IMR-90 (cell line): ENCODE results near the gene TMEM25. TPM values are rescaled to one million over a fixed set of nuclear protein-coding genes. Genes with fewer than 3 reads are reported as not detected.

Experiments
- ATAC-seq: fragments of 200-7000 bp; cut with Tn5 transposase; 2 replicates; pipeline ENCODE4 v1.9.1; 2020; ENCODE audit warnings: low read depth, mild to moderate bottlenecking, moderate library complexity
- BruUV-seq: library from RNA; stranded (reverse); fragments of 400-500 nt; replicated peaks from 2 replicates; lab custom pipeline; 2021; lab: Mats Ljungman, UMichigan
- CTCF ChIA-PET: fragments of 300-600 bp; formaldehyde crosslinking; extraction: SDS; loops from one replicate; lab custom pipeline; 2021; ENCODE audit warnings: antibody characterized with exemption; lab: Yijun Ruan, JAX
- POLR2A ChIA-PET: fragments of 300-600 bp; sonication (Branson Sonifier 250); formaldehyde crosslinking; loops from one replicate; lab custom pipeline; 2022; ENCODE audit warnings: antibody characterized with exemption; ENCODE audit not compliant: unreplicated experiment; lab: Charles Lee
- DNase-seq: peaks from one replicate; pipeline ENCODE4 v3.0.0; 2013
- H2AFZ ChIP-seq: replicated peaks from 2 replicates; pipeline ENCODE3; 2013; ENCODE audit warnings: low read length, mild to moderate bottlenecking; ENCODE audit not compliant: poor library complexity
- H2AK5ac ChIP-seq: 2 replicates; pipeline ENCODE4 v1.6.1; 2013; ENCODE audit warnings: low read depth, low read length, inconsistent platforms
- H2AK9ac ChIP-seq: replicated peaks from 2 replicates; pipeline ENCODE3; 2013; ENCODE audit warnings: mild to moderate bottlenecking, low read depth, low read length, moderate library complexity; ENCODE audit not compliant: poor library complexity
- H2BK120ac ChIP-seq: 2 replicates; pipeline ENCODE4 v1.6.1; 2013; ENCODE audit warnings: low read depth, low read length, inconsistent platforms
- H2BK15ac ChIP-seq: 3 replicates; pipeline ENCODE4 v1.6.1; 2013; ENCODE audit warnings: low read depth, low read length, inconsistent platforms
- H2BK20ac ChIP-seq: 2 replicates; pipeline ENCODE4 v1.6.1; 2013; ENCODE audit warnings: low read depth, mild to moderate bottlenecking, inconsistent platforms, low read length, moderate library complexity
- H2BK5ac ChIP-seq: 2 replicates; pipeline ENCODE4 v1.6.1; 2013; ENCODE audit warnings: mild to moderate bottlenecking, low read depth, low read length, inconsistent platforms; ENCODE audit not compliant: poor library complexity, severe bottlenecking
- H3K14ac ChIP-seq: replicated peaks from 2 replicates; pipeline ENCODE4 v1.6.1; 2013; ENCODE audit warnings: low read depth, low read length, inconsistent platforms
- H3K18ac ChIP-seq: 2 replicates; pipeline ENCODE4 v1.6.1; 2013; ENCODE audit warnings: low read depth, low read length, control low read depth
- H3K23ac ChIP-seq: 2 replicates; pipeline ENCODE4 v1.6.1; 2013; ENCODE audit warnings: low read depth, low read length, inconsistent platforms
- H3K27ac ChIP-seq: 2 replicates; pipeline ENCODE4 v1.5.1; 2013; ENCODE audit warnings: mild to moderate bottlenecking, control low read depth, low read length; ENCODE audit not compliant: insufficient read depth
- H3K27me3 ChIP-seq: 2 replicates; pipeline ENCODE4 v1.6.1; 2013; ENCODE audit warnings: low read length; ENCODE audit not compliant: control insufficient read depth, insufficient read depth
- H3K36me3 ChIP-seq: 2 replicates; pipeline ENCODE4 v1.6.1; 2013; ENCODE audit warnings: low read length, mixed read lengths; ENCODE audit not compliant: control insufficient read depth, insufficient read depth
- H3K4ac ChIP-seq: 2 replicates; pipeline ENCODE4 v1.6.1; 2013; ENCODE audit warnings: low read depth, low read length, inconsistent platforms
- H3K4me1 ChIP-seq: 2 replicates; pipeline ENCODE4 v1.6.1; 2013; ENCODE audit warnings: low read length, mixed read lengths; ENCODE audit not compliant: control insufficient read depth, insufficient read depth
- H3K4me2 ChIP-seq: 2 replicates; pipeline ENCODE4 v1.6.1; 2013; ENCODE audit warnings: low read depth, mild to moderate bottlenecking, control low read depth, low read length, moderate library complexity
- H3K4me3 ChIP-seq: 2 replicates; pipeline ENCODE4 v1.5.1; 2013; ENCODE audit warnings: low read depth, mild to moderate bottlenecking, control low read depth, low read length, moderate library complexity; ENCODE audit not compliant: insufficient read depth
- H3K56ac ChIP-seq: 2 replicates; pipeline ENCODE4 v1.6.1; 2013; ENCODE audit warnings: low read length, inconsistent platforms; ENCODE audit not compliant: insufficient read depth; ENCODE audit errors: extremely low read depth
- H3K79me1 ChIP-seq, 2 experiments: 2 replicates each; pipeline ENCODE4 v1.6.1; 2013; ENCODE audit warnings: low read length in 2 of 2, inconsistent platforms in 1 of 2, low read depth in 1 of 2
- H3K9ac ChIP-seq: 2 replicates; pipeline ENCODE4 v1.6.1; 2013; ENCODE audit warnings: low read depth, low read length, control low read depth
- H3K9me1 ChIP-seq: 2 replicates; pipeline ENCODE4 v1.6.1; 2013; ENCODE audit warnings: low read length, inconsistent platforms; ENCODE audit not compliant: insufficient read depth
- H3K9me3 ChIP-seq: 2 replicates; pipeline ENCODE4 v1.6.1; 2013; ENCODE audit warnings: low read length; ENCODE audit not compliant: control insufficient read depth, insufficient read depth
- H4K20me1 ChIP-seq: 2 replicates; pipeline ENCODE4 v1.6.1; 2013; ENCODE audit warnings: low read length, inconsistent platforms; ENCODE audit not compliant: insufficient read depth
- H4K5ac ChIP-seq: 2 replicates; pipeline ENCODE4 v1.6.1; 2013; ENCODE audit warnings: mild to moderate bottlenecking, low read depth, low read length, control low read depth
- H4K8ac ChIP-seq, 2 experiments: 2 replicates each; pipeline ENCODE4 v1.6.1; 2013; ENCODE audit warnings: low read depth in 2 of 2, low read length in 2 of 2, control low read depth in 1 of 2, inconsistent platforms in 1 of 2
- H4K91ac ChIP-seq: 2 replicates; pipeline ENCODE4 v1.6.1; 2013; ENCODE audit warnings: low read depth, low read length, inconsistent platforms; ENCODE audit not compliant: insufficient read depth
- BHLHE40 ChIP-seq: fragments of 150-350 bp; IDR thresholded peaks from 2 replicates; pipeline ENCODE4 v1.6.1; 2016; ENCODE audit warnings: mild to moderate bottlenecking, low read depth, low read length
- CHD1 ChIP-seq: IDR thresholded peaks from 2 replicates; pipeline ENCODE4 v1.6.1; 2012; ENCODE audit warnings: low read depth, low read length, improper control_type of control experiment
- WGBS, 2 experiments: methylation state at CpG; one replicate each; pipeline versions ENCODE4 v1.1.5 to v1.1.7; 2013; ENCODE audit warnings: missing lambda C conversion rate in 2 of 2; ENCODE audit not compliant: insufficient read length in 1 of 2; ENCODE audit errors: extremely low coverage in 2 of 2; 5-methylcytosine and 5-hydroxymethylcytosine counted together
- dilution Hi-C: fragments of 300-500 bp; cut with HindIII; formaldehyde crosslinking; loops from one replicate; pipeline ENCODE4 v1.14.3; 2018; ENCODE audit warnings: low sequenced_read_pairs; ENCODE audit not compliant: unreplicated experiment
- in situ Hi-C: fragments of 300-500 bp; cut with MboI; formaldehyde crosslinking; loops from 3 replicates; pipeline ENCODE4 v1.14.3; 2019; ENCODE audit warnings: low sequenced_read_pairs, inconsistent platforms, mixed read lengths
- intact Hi-C: fragments of 100-400 bp; cut with micrococcal nuclease; formaldehyde crosslinking; loops from 2 replicates; pipeline ENCODE4 v1.10.0; 2022
- polyA plus RNA-seq, 3 experiments: library from polyadenylated mRNA; depleted of rRNA; stranded (reverse); fragments of >200 nt; gene quantifications; 2 replicates each; pipeline ENCODE4 v1.2.3, GENCODE V29; 2012; ENCODE audit warnings: low replicate concordance in 1 of 3
- total RNA-seq: library from RNA; depleted of rRNA; stranded (reverse); fragments of >200 nt; gene quantifications from 2 replicates; pipeline ENCODE4 v1.2.3, GENCODE V29; 2012

TMEM25 gene
- total and polyA plus RNA-seq, 2 of the 4 experiments (the other 2 are of a cell fraction) = 14.0 to 37.1 TPM

DNA sequence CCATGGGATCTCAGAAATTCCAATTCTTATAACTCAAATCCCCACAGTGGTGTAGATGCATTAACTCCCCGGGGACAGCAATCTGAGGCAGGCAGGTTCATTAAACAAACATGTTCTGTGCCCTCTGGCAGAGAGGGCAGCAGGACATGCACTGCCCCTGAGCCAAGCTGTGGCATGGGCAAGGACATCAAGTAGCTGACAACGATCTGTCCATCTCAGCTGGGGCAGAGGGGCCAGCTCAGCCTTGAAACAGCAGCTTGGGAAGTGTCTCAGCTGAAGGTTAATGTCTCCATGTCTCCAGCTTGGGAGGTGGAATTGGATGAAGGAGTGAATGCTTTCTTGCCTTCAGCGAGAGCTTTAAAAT, 13.6 kb downstream of the TMEM25 start:
- no peak overlapping the region; the same call in 1 of the 2 replicates for H3K9ac ChIP-seq
- H3K14ac ChIP-seq = no peak overlapping the region
- CTCF ChIA-PET = interaction anchor here (0.5 kb wide), 1 partner anchor 25 kb away, joined by 3 read pairs; no protein-coding TSS in a partner anchor

More for the DNA sequence above, 13.6 kb downstream of the TMEM25 start:
- no peak overlapping the region for H2BK20ac ChIP-seq
- no peak for DNase-seq
- 60% methylated on average over 1 of the region's 3 CpGs; no CpG with 5 or more reads in 1 of the 2 experiments for WGBS, 2 experiments
- H3K56ac ChIP-seq = no peak overlapping the region
- H2BK15ac ChIP-seq = no peak overlapping the region
- dilution Hi-C loops = no loop called here
- H2AFZ ChIP-seq = no peak overlapping the region
- H4K91ac ChIP-seq = no peak overlapping the region
- no peak overlapping the region for H3K4me3 ChIP-seq
- ATAC-seq = no peak
- no peaks in the 10 kb centered on the region for H3K4me1 ChIP-seq
- in situ Hi-C loops = no loop called here
- H4K8ac ChIP-seq = no peak overlapping the region
- H3K9me3 ChIP-seq = no peaks in the 10 kb centered on the region
- no peak overlapping the region for H3K23ac ChIP-seq
- no peaks in the 10 kb centered on the region; the same call in 1 of the 2 replicates for H4K20me1 ChIP-seq
- intact Hi-C loops = no loop called here
- H2BK5ac ChIP-seq = no peak overlapping the region
- no peak overlapping the region for H3K18ac ChIP-seq
- H3K27me3 ChIP-seq = no peaks in the 10 kb centered on the region
- POLR2A ChIA-PET = no interaction called here
- H4K5ac ChIP-seq = no peak overlapping the region
- TF ChIP-seq CHD1 (no peak), BHLHE40 (no peak)
- H3K79me1 ChIP-seq = no peaks in the 10 kb centered on the region
- no peak overlapping the region for H3K4ac ChIP-seq
- BruUV-seq = no TSS peak
- H3K36me3 ChIP-seq = peaks cover 17% of the 10 kb centered on the region
- no peak overlapping the region for H3K4me2 ChIP-seq
- no peak overlapping the region for H2AK5ac ChIP-seq
- no peak overlapping the region for H2AK9ac ChIP-seq
- peaks cover 8% of the 10 kb centered on the region for H3K9me1 ChIP-seq
- no peak overlapping the region for H2BK120ac ChIP-seq
- no peak overlapping the region for H3K27ac ChIP-seq
